HTERT RPE-1 (cell line): ENCODE data around the gene DYNLRB1.
"Not testable (repeated sequence)": the region's sequence is repeated elsewhere in the genome, so short reads cannot be mapped to it uniquely, and the experiment has no call there.

ENCODE experiments used
- in situ Hi-C: fragments of 300-500 bp; cut with MboI; formaldehyde crosslinking; loops from 4 replicates; pipeline ENCODE4 v1.14.3; 2020; ENCODE audit warnings: low sequenced_read_pairs

DYNLRB1 gene

GRCh38 chr20:34516247-34517113 is at the start of gene DYNLRB1:
Gene DYNLRB1 (plus strand): TSS chr20:34516422. CDS start chr20:34516459, 37 bp downstream.
- in situ Hi-C loops = no loop called here

GRCh38 chr20:34468951-34469350 is 47.3 kb upstream of the DYNLRB1 start:
- in situ Hi-C loops = no loop called here

- in situ Hi-C loops = no loop called here
Observed at GRCh38 chr20:34472246-34472925, 43.8 kb upstream of the DYNLRB1 start.

GRCh38 chr20:34473262-34473883 is 42.8 kb upstream of the DYNLRB1 start:
- in situ Hi-C loops = no loop called here

GRCh38 chr20:34475979-34476736 is 40.1 kb upstream of the DYNLRB1 start:
- in situ Hi-C loops = no loop called here

- in situ Hi-C loops = no loop called here
Observed at GRCh38 chr20:34479627-34480026, 36.6 kb upstream of the DYNLRB1 start.

- in situ Hi-C loops = not testable (repeated sequence)
Observed at GRCh38 chr20:34482154-34482553, 34.1 kb upstream of the DYNLRB1 start.

- in situ Hi-C loops = not testable (repeated sequence)
Observed at GRCh38 chr20:34483585-34484220, 32.5 kb upstream of the DYNLRB1 start.

- in situ Hi-C loops = no loop called here
Observed at GRCh38 chr20:34485068-34485634, 31.1 kb upstream of the DYNLRB1 start.

- in situ Hi-C loops = no loop called here
Observed at GRCh38 chr20:34491226-34491931, 24.8 kb upstream of the DYNLRB1 start.

- in situ Hi-C loops = no loop called here
Observed at GRCh38 chr20:34491932-34492509, 24.2 kb upstream of the DYNLRB1 start.

- in situ Hi-C loops = no loop called here
Observed at GRCh38 chr20:34493646-34494045, 22.6 kb upstream of the DYNLRB1 start.

GRCh38 chr20:34495307-34495706 is 20.9 kb upstream of the DYNLRB1 start:
- in situ Hi-C loops = no loop called here

GRCh38 chr20:34495916-34496315 is 20.3 kb upstream of the DYNLRB1 start:
- in situ Hi-C loops = no loop called here

GRCh38 chr20:34497596-34497995 is 18.6 kb upstream of the DYNLRB1 start:
- in situ Hi-C loops = not testable (repeated sequence)

GRCh38 chr20:34500823-34501222 is 15.4 kb upstream of the DYNLRB1 start:
- in situ Hi-C loops = no loop called here

- in situ Hi-C loops = no loop called here
Observed at GRCh38 chr20:34506480-34506879, 9.7 kb upstream of the DYNLRB1 start.

- in situ Hi-C loops = no loop called here
Observed at GRCh38 chr20:34507702-34508413, 8.4 kb upstream of the DYNLRB1 start.

GRCh38 chr20:34510575-34510974 is 5.6 kb upstream of the DYNLRB1 start:
- in situ Hi-C loops = no loop called here
